ENCODE results near the gene RAD54L.

DNA sequence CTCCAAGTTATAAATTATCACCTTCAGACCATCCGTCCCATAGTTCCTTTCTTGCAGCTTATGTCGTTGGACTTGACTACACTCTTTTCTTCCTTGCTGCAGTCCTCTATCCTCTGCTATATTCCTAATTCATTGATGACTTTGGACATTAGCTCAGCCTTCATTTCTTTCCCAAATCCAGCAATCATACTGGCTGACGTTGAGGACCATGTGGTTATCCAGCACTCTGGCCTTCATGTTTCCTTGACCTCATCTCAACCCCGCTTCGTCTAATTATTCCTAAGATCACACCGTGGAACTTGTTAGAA lies 27.4 kb downstream of the RAD54L start:
- TF ChIP-seq POLR2AphosphoS5 (IDR thresholded peaks at IDR 0.05; ENCODE audit: borderline replicate concordance, low read depth, low read length) (no peak), EZH2 (IDR thresholded peaks at IDR 0.05) (no peak), FOXP2 (optimal IDR thresholded peaks at IDR 0.05; ENCODE audit: control extremely low read depth, extremely low read length, insufficient read depth) (no peak)
